SH-SY5Y (cell line): ENCODE data around the gene TYK2.

Experiments
- GATA2 ChIP-seq: IDR thresholded peaks from 2 replicates; pipeline ENCODE4 v1.6.1; 2011; ENCODE audit warnings: mild to moderate bottlenecking, low read depth, low read length
- GATA3 ChIP-seq: IDR thresholded peaks from 2 replicates; pipeline ENCODE4 v1.6.1; 2011; ENCODE audit warnings: low read depth, mild to moderate bottlenecking, low read length, moderate library complexity

- no peak for TF ChIP-seq GATA3
- no peak for TF ChIP-seq GATA2
Observed at GRCh38 chr19:10346509-10346908, 33.9 kb downstream of the TYK2 start.
